GM12873 (cell line): Measurements from ENCODE around the gene CLIP2.

Experiments used
- TF ChIP-seq, protein P1 (sequence below): IDR thresholded peaks from 2 replicates; pipeline ENCODE4 v1.5.1; 2012; ENCODE audit warnings: low read depth, mild to moderate bottlenecking, moderate library complexity, low read length, control low read depth; ENCODE audit not compliant: insufficient read depth; ENCODE audit errors: missing control alignments

Gene CLIP2

DNA sequence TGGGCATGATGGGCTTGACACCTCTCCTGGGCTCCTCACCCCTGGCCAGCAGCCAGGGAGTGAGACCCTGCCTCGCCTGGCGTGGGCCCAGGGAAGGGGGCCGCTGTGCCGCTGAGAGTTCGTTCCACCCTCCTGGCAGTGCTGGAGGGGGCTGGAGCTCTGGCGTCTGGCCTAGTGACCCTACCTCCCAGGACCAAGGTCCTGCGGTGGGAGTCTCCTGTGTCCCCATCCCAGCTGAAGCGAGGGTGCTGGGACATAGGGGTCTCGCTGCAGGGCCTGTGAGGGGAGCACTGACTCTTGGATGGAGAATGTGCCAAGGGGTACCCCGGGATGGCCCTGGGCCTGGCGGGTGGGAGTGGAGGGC is 165.7 kb downstream of the CLIP2 start:
- TF ChIP-seq, protein P1, sequence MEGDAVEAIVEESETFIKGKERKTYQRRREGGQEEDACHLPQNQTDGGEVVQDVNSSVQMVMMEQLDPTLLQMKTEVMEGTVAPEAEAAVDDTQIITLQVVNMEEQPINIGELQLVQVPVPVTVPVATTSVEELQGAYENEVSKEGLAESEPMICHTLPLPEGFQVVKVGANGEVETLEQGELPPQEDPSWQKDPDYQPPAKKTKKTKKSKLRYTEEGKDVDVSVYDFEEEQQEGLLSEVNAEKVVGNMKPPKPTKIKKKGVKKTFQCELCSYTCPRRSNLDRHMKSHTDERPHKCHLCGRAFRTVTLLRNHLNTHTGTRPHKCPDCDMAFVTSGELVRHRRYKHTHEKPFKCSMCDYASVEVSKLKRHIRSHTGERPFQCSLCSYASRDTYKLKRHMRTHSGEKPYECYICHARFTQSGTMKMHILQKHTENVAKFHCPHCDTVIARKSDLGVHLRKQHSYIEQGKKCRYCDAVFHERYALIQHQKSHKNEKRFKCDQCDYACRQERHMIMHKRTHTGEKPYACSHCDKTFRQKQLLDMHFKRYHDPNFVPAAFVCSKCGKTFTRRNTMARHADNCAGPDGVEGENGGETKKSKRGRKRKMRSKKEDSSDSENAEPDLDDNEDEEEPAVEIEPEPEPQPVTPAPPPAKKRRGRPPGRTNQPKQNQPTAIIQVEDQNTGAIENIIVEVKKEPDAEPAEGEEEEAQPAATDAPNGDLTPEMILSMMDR = no peak

DNA sequence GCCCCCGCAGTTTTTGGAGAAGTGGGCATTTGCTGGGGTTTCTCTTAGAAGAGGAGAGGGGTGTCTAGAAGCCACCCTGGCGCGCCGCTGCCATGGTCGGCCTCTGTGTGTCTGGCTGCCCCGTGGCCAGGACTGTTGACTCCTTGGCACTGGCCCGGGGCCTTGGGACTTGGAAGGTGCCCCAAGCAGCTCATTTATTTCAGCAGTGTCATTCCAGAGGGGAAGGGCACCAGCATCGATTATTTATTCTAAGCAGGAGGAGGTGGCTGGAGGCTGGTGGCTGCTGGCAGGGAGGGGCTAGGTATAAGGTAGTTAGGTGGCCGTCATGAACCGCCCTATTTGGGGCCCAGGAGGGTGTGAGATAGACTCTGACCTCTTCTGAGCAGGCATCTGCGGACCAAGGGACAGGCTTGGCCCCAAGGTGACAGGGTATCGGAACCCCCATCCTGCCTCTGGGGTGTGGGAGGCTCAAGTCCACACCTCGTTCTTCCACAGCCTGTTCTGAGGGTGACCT is 166.1 kb downstream of the CLIP2 start:
- TF ChIP-seq, protein P1 = no peak
